Left kidney (tissue), 2 donors: Measurements from ENCODE around the gene SWT1. TPM values are rescaled to one million over a fixed set of nuclear protein-coding genes. Genes with fewer than 3 reads are reported as not detected.
"Not testable (repeated sequence)": the region's sequence is repeated elsewhere in the genome, so short reads cannot be mapped to it uniquely, and the experiment has no call there.

Experiments used
- DNase-seq: peaks from one replicate; pipeline ENCODE4 v3.0.0-alpha.2; 2013
- polyA plus RNA-seq: library from polyadenylated mRNA; unstranded; fragments of 120-200 nt; gene quantifications from one replicate; pipeline ENCODE4 v1.2.1, GENCODE V29; 2013; ENCODE audit not compliant: insufficient read length

The SWT1 gene
- polyA plus RNA-seq, 1 donor: 11.5 TPM

DNA sequence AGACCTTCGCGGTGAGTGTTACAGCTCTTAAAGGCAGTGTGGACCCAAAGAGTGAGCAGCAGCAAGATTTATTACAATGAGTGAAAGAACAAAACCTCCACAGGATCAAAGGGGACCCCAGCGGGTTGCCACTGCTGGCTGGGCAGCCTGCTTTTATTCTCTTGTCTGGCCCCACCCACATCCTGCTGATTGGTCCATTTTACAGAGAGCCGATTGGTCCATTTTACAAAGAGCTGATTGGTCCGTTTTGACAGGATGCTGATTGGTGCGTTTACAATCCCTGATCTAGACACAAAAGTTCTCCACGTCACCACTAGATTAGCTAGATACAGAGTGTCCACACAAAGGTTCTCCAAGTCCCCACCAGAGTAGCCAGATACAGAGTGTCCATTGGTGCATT is 164.1 kb downstream of the SWT1 start:
- not testable (repeated sequence) for DNase-seq

- not testable (repeated sequence) for DNase-seq
These were observed 164.8 kb downstream of the SWT1 start for GRCh38 chr1:185321653-185322221.

DNA sequence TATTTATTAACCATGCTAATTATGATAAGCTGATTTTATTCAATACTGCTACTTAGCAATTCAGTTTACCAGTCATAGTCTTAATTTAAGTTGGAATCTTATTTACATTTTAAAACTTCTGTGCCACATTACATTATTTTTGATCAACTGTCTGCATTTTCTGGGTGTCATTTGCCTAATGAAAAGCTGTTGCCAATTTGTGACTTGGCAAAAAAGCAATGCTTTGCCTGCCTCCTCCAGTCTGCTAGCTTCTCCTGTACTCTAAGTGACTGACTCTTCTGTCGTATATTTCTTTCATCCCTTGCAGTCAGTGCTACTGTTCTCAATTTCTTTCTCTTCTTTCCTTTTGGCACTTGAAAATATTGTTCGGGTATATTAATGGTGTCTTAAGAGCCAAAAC is 165.7 kb downstream of the SWT1 start:
- DNase-seq: no peak

DNA sequence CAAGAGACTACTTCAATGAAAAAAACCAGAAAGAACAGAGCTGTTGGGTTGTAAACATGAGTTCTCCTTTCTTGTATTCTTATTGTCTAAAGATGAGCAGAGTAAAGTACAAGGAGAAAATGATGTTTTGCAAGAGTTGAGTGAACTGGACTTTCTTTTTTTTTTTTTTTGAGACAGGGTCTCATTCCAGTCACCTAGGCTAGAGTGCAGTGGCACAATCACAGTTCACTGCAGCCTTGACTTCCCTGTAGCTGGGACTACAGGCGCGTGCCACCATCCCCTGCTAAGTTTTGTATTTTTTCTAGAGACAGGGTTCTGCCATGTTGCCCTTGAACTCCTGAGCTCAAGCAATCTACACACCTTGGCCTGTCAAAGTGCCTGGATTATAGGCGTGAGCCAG is 167.2 kb downstream of the SWT1 start:
- no peak for DNase-seq

DNA sequence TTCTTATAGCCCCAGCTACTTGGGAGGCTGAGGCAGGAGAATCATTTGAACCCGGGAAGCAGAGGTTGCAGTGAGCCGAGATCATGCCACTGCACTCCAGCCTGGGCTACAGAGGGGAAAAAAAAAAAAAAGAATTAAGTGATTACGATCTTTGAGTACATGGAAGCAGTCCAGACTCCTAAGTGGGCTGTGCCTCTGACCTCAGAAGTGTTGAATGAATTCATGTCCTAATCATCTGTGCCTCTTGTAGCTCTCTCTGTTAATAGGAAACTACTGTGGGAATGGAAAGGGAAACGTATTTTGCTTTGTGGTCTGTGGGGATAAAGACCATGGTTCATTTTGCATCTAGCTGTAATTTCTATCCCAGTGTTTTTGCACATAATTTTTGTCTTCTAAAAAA is 168.4 kb downstream of the SWT1 start:
- DNase-seq: no peak

- DNase-seq: no peak
These were observed 171.3 kb downstream of the SWT1 start for GRCh38 chr1:185328255-185328654.

DNA sequence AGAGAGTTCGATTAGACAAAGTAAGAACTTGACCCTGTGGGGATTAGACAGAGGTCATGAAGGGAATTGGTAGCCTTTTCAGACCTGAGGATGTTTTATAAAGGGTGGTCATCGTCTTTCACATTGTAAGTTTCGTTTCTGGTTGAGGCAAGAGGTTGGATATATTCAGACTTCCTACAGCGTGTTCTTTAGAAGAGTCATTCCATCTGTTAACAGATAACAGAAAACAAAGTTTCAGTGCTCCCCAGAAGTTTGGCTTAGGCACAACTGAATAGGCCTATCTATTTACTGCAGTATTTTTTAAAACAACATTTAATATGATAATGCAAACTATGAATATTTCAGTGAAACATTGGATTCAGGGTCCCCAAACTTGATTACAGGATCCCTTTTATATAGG is 177.2 kb downstream of the SWT1 start:
- no peak for DNase-seq

DNA sequence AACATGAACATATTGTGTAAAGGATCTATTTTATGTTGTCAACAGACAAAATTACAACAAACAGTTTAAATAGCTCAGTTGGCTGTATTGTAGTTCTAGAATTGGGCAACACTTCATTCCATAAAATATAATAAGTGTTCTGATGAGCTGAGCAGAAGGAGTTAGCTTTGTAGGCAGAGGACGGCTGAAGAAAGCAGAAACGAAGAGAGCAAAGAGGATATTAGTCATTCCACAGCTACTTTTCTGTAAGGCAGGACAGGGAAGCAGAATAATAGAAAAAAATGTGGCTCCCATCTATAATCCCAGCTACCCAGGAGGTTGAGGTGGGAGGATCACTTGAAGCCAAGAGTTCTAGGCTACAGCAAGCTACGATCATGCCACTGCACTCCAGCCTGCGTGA is 180.3 kb downstream of the SWT1 start:
- no peak for DNase-seq

- DNase-seq: no peak
These were observed 182.0 kb downstream of the SWT1 start for GRCh38 chr1:185338719-185339622.

DNA sequence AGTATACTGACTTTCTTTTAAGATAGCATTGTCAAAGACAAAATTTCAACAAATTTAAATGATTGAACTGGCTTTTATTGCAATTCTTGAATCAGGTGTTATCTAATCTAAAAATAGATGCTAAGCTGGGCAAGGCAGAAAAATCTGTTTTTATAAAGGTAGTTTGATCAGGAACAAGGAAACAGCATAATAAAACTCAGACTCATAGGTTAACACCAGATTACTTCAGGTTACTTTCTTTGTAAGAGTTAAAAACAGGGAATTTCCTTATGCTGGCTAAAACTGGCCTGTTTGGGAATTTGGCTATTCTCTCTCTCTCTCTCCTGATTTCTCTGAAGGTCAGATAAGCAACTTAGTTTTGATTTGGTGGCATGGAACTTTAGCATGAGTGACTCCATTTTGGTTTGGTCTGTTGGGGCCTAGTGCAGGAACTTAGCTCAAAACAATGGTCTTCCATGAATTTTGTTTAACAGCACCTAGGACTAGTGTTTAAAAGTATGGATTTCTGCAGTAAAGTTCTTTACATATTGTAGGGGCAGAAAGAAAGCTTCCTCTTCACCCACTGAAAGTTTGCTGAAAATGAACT is 184.3 kb downstream of the SWT1 start:
- no peak for DNase-seq

Other genes with a start within 250 kb of the SWT1 start
- gene NIBAN1, start 182.7 kb upstream of the SWT1 start, polyA plus RNA-seq: 3.1 TPM
- 57.3 TPM for gene RNF2, start 111.6 kb upstream of the SWT1 start, polyA plus RNA-seq
- gene TRMT1L, start 214 bp upstream of the SWT1 start, polyA plus RNA-seq: 27.3 TPM
- gene IVNS1ABP, start 160.1 kb downstream of the SWT1 start, polyA plus RNA-seq: 334 TPM